ENCODE measurements around the gene KRT80. TPM values are rescaled to one million over a fixed set of nuclear protein-coding genes. Genes with fewer than 3 reads are reported as not detected.

Gene KRT80
- total RNA-seq, 1 experiment from 2014 or later = 8.8 TPM

- peak overlapping the region; percentile 19 for H3K4me2 ChIP-seq (ENCODE audit: low read length)
- H3K79me2 ChIP-seq (ENCODE audit: insufficient read depth, low read length) = no peaks in the 10 kb centered on the region
- no peak for TF ChIP-seq ZBTB33 (IDR thresholded peaks at IDR 0.05; ENCODE audit: extremely low read depth, insufficient replicate concordance, low read length)
- no peak for TF ChIP-seq POLR2AphosphoS5 (IDR thresholded peaks at IDR 0.05; ENCODE audit: low read depth, low read length)
- peak; percentile 77 to 95 (median 87) for TF ChIP-seq CTCF (IDR thresholded peaks at IDR 0.05 in 2 of 3, conservative IDR thresholded peaks at IDR 0.05 in 1 of 3; ENCODE audit: borderline replicate concordance in 1 of 3, insufficient read depth in 1 of 3, low read depth in 2 of 3, low read length in 2 of 3)
- TF ChIP-seq TCF7L2 (IDR thresholded peaks at IDR 0.05; ENCODE audit: borderline replicate concordance, extremely low read depth, insufficient read depth, insufficient read length) = no peak
- TF ChIP-seq CEBPB (IDR thresholded peaks at IDR 0.05; ENCODE audit: low read depth) = no peak
- peak; percentile 48 for TF ChIP-seq RAD21 (IDR thresholded peaks at IDR 0.05; ENCODE audit: low read depth)
- TF ChIP-seq EGR1 (IDR thresholded peaks at IDR 0.05; ENCODE audit: low read depth) = no peak
- no peak for TF ChIP-seq ATF3 (IDR thresholded peaks at IDR 0.05)
- no peak overlapping the region for H3K4me3 ChIP-seq (replicated peaks in 1 of 2; ENCODE audit: low read depth in 1 of 2, low read length in 2 of 2)
- peak; percentile 47 for DNase-seq (ENCODE audit: low read depth, low spot score)
- H3K9me2 ChIP-seq (ENCODE audit: insufficient read depth) = no peaks in the 10 kb centered on the region
- no peaks in the 10 kb centered on the region for H3K36me3 ChIP-seq (ENCODE audit: control insufficient read depth in 1 of 2, insufficient read depth in 2 of 2, low read length in 2 of 2)
- no peaks in the 10 kb centered on the region; a peak in 1 of 4 replicates for H3K9me3 ChIP-seq (ENCODE audit: control insufficient read depth in 1 of 2, insufficient read depth in 1 of 2, low read depth in 1 of 2, low read length in 2 of 2)
- peak overlapping the region; percentile 13 for H2AFZ ChIP-seq (ENCODE audit: low read depth, low read length, poor library complexity, severe bottlenecking)
- intact Hi-C loops (cut with micrococcal nuclease) = loop anchor here (1.0 kb wide), 2 partner anchors 94 to 115 kb away; no protein-coding TSS in a partner anchor
- H3K9ac ChIP-seq (ENCODE audit: low read length) = no peak overlapping the region
- no peaks in the 10 kb centered on the region for H4K20me1 ChIP-seq (ENCODE audit: insufficient read depth)
- ChIA-PET POLR2A (interaction anchor here (0.6 kb wide), 1 partner anchor 13 kb away, joined by 3 read pairs; no protein-coding TSS in a partner anchor), RAD21 (ENCODE audit: low non-redundant PET in 1 of 2, low total read pairs in 2 of 2, uncharacterized antibody in 2 of 2, unreplicated experiment in 2 of 2) (interaction anchor here (0.7 to 1.0 kb wide), 5 partner anchors 28 to 95 kb away, joined by 3 to 5 read pairs (median 4); no protein-coding TSS in a partner anchor), CTCF (interaction anchor here (0.6 to 5.1 kb wide), 20 partner anchors 9 to 760 kb away, joined by 3 to 174 read pairs (median 4); no protein-coding TSS in a partner anchor)
- no peak overlapping the region for H3K27ac ChIP-seq (ENCODE audit: low read depth, low read length)
- peak; percentile 92 for ATAC-seq
- peaks cover 3 to 33% of the 10 kb centered on the region in 2 experiments; a peak in 3 of 4 replicates for H3K4me1 ChIP-seq (ENCODE audit: control insufficient read depth in 1 of 2, insufficient read depth in 2 of 2, low read length in 2 of 2)
- BruUV-seq (replicated peaks) = no TSS peak
- H3K27me3 ChIP-seq (ENCODE audit: insufficient read depth, low read length) = no peaks in the 10 kb centered on the region
Measured at GRCh38 chr12:52119398-52120254, 72.2 kb downstream of the KRT80 start.

Other genes with a start within 250 kb of the KRT80 start
- 22.7 TPM for gene ACVR1B, start 240.3 kb downstream of the KRT80 start, total RNA-seq (2021; ENCODE audit: unreplicated experiment)
- gene TAMALIN, start 185.1 kb downstream of the KRT80 start, total RNA-seq (2021; ENCODE audit: unreplicated experiment) = 1.1 TPM
- 35.3 TPM for gene NR4A1, start 140.6 kb downstream of the KRT80 start, total RNA-seq (2021; ENCODE audit: unreplicated experiment)
- gene ATG101, start 122.0 kb downstream of the KRT80 start, total RNA-seq (2021; ENCODE audit: unreplicated experiment) = 49.2 TPM
- not detected for gene SMIM41, start 112.3 kb downstream of the KRT80 start, total RNA-seq (2021; ENCODE audit: unreplicated experiment)
- 72.6 TPM for gene KRT7, start 41.2 kb upstream of the KRT80 start, total RNA-seq (2021; ENCODE audit: unreplicated experiment)
- gene KRT86, start 82.6 kb upstream of the KRT80 start, total RNA-seq (2021; ENCODE audit: unreplicated experiment) = 1.5 TPM
- gene KRT81, start 99.5 kb upstream of the KRT80 start, total RNA-seq (2021; ENCODE audit: unreplicated experiment) = 0.84 TPM
- gene KRT83, start 129.4 kb upstream of the KRT80 start, total RNA-seq (2021; ENCODE audit: unreplicated experiment) = not detected
- gene KRT85, start 175.5 kb upstream of the KRT80 start, total RNA-seq (2021; ENCODE audit: unreplicated experiment) = not detected
- gene KRT84, start 193.6 kb upstream of the KRT80 start, total RNA-seq (2021; ENCODE audit: unreplicated experiment) = not detected
- gene KRT82, start 214.3 kb upstream of the KRT80 start, total RNA-seq (2021; ENCODE audit: unreplicated experiment) = not detected
- not detected for gene KRT75, start 242.4 kb upstream of the KRT80 start, total RNA-seq (2021; ENCODE audit: unreplicated experiment)